ENCODE measurements around the gene AUTS2. TPM values are rescaled to one million over a fixed set of nuclear protein-coding genes. Genes with fewer than 3 reads are reported as not detected.

Gene AUTS2
- total RNA-seq, 1 experiment from 2014 or later: 50.0 TPM

DNA sequence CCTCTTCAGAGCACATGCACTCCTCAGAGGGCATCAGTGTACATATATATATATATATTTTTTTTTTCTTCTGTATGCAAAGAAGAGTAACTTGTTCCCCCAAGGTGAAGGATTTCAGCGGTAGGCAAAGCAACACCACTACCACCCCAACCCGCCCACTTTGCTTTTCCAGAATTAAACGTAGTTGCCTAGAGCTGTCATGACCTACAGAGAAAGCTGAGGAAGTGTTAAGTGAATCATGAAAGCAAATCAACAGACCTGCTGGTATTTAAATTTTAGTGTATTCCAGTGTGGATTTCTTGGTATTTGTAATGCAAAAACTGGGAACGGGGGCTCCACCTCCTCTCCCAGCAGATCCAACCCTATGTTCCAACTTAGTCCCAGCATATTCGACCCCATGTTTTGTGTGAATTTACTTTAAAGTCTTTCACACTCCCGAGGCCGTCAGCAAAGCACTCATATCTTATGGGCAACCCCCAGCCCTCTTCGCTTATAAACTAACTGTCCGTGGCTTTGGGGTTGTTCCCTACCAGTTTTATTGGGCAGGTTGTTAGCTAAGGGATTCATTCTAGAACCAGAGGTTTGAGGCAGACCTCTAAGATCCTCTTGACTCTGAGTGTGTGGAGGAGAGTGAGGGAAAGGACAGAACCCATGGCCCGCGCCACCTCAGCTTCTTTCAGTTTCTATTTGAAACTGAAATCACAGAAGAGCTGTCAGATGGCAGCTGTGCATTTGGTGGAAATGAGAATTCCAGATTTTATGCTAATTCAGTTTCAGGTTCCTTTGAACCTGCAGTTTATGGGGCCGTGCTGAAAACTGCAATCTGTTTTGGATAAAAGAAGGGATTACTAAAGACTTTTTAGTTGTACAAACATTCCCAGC lies 1083.4 kb downstream of the AUTS2 start (continued):
- TF ChIP-seq, protein P1, sequence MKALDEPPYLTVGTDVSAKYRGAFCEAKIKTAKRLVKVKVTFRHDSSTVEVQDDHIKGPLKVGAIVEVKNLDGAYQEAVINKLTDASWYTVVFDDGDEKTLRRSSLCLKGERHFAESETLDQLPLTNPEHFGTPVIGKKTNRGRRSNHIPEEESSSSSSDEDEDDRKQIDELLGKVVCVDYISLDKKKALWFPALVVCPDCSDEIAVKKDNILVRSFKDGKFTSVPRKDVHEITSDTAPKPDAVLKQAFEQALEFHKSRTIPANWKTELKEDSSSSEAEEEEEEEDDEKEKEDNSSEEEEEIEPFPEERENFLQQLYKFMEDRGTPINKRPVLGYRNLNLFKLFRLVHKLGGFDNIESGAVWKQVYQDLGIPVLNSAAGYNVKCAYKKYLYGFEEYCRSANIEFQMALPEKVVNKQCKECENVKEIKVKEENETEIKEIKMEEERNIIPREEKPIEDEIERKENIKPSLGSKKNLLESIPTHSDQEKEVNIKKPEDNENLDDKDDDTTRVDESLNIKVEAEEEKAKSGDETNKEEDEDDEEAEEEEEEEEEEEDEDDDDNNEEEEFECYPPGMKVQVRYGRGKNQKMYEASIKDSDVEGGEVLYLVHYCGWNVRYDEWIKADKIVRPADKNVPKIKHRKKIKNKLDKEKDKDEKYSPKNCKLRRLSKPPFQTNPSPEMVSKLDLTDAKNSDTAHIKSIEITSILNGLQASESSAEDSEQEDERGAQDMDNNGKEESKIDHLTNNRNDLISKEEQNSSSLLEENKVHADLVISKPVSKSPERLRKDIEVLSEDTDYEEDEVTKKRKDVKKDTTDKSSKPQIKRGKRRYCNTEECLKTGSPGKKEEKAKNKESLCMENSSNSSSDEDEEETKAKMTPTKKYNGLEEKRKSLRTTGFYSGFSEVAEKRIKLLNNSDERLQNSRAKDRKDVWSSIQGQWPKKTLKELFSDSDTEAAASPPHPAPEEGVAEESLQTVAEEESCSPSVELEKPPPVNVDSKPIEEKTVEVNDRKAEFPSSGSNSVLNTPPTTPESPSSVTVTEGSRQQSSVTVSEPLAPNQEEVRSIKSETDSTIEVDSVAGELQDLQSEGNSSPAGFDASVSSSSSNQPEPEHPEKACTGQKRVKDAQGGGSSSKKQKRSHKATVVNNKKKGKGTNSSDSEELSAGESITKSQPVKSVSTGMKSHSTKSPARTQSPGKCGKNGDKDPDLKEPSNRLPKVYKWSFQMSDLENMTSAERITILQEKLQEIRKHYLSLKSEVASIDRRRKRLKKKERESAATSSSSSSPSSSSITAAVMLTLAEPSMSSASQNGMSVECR (CRISPR knock-in tag; IDR thresholded peaks at IDR 0.05; ENCODE audit: borderline replicate concordance): no peak

- H3K4me3 Mint-ChIP-seq: no peak overlapping the region
- no peak overlapping the region for H3K27ac Mint-ChIP-seq
- TF ChIP-seq KAT7 (CRISPR knock-in tag; IDR thresholded peaks at IDR 0.05; ENCODE audit: borderline replicate concordance) (no peak), ATF2 (CRISPR knock-in tag; IDR thresholded peaks at IDR 0.05; ENCODE audit: borderline replicate concordance, low read depth) (no peak), ZBTB21 (CRISPR knock-in tag; IDR thresholded peaks at IDR 0.05; ENCODE audit: borderline replicate concordance) (no peak), PRDM15 (CRISPR knock-in tag; IDR thresholded peaks at IDR 0.05) (no peak), E2F1 (CRISPR knock-in tag; IDR thresholded peaks at IDR 0.05) (no peak), ZNF423 (CRISPR knock-in tag; IDR thresholded peaks at IDR 0.05) (no peak)
- TF ChIP-seq, protein P2, sequence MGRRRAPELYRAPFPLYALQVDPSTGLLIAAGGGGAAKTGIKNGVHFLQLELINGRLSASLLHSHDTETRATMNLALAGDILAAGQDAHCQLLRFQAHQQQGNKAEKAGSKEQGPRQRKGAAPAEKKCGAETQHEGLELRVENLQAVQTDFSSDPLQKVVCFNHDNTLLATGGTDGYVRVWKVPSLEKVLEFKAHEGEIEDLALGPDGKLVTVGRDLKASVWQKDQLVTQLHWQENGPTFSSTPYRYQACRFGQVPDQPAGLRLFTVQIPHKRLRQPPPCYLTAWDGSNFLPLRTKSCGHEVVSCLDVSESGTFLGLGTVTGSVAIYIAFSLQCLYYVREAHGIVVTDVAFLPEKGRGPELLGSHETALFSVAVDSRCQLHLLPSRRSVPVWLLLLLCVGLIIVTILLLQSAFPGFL (CRISPR knock-in tag; IDR thresholded peaks at IDR 0.05; ENCODE audit: borderline replicate concordance): no peak
- ChIA-PET CTCF (no interaction called here), POLR2A (no interaction called here)
- no peak for ATAC-seq
- H3K9me3 Mint-ChIP-seq: no peaks in the 10 kb centered on the region
- peaks cover 27% of the 10 kb centered on the region for H3K4me1 Mint-ChIP-seq
- no peak for DNase-seq (ENCODE audit: low spot score)
- peaks cover 77% of the 10 kb centered on the region for H3K27me3 Mint-ChIP-seq (ENCODE audit: low read depth)
- H3K36me3 Mint-ChIP-seq: no peaks in the 10 kb centered on the region
These were observed 1085.9 kb downstream of the AUTS2 start for GRCh38 chr7:70684173-70684572.

DNA sequence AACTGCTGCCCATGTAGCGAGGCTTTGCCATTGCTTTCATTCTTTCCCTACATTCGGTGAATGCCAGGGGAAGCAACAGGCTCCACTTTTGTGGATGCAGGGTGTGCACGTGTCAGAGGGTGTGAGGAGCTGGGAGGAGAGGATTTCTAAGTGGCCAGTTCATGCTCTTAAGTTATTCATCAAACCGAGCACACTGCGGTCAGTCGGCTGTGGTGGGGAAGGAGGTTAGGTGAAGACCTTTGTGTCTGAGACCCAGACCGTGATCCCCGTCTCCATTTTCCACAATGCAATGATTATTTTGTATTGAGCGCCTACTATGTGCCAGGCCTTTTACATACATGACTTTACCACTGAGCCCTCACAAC lies 1095.0 kb downstream of the AUTS2 start:
- POLR2A ChIA-PET: interaction anchor here (1.2 to 1.9 kb wide), 2 partner anchors 98 to 111 kb away, joined by 3 to 6 read pairs; no protein-coding TSS in a partner anchor
- ATAC-seq (peak; percentile 5; the same call in 1 of the 2 replicates), DNase-seq (ENCODE audit: low spot score) (no peak)
- peaks cover 50% of the 10 kb centered on the region for H3K27me3 Mint-ChIP-seq (ENCODE audit: low read depth)
- CTCF ChIA-PET: interaction anchor here (1.4 to 1.6 kb wide), 2 partner anchors 108 to 110 kb away, joined by 4 to 7 read pairs; no protein-coding TSS in a partner anchor
- H3K36me3 Mint-ChIP-seq: no peaks in the 10 kb centered on the region
- H3K4me3 Mint-ChIP-seq: peak overlapping the region; percentile 61
- H3K9me3 Mint-ChIP-seq: no peaks in the 10 kb centered on the region
- peaks cover 6% of the 10 kb centered on the region for H3K4me1 Mint-ChIP-seq
- no peak for TF ChIP-seq ZNF423 (CRISPR knock-in tag; IDR thresholded peaks at IDR 0.05)
- TF ChIP-seq, protein P3, sequence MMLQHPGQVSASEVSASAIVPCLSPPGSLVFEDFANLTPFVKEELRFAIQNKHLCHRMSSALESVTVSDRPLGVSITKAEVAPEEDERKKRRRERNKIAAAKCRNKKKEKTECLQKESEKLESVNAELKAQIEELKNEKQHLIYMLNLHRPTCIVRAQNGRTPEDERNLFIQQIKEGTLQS (CRISPR knock-in tag; conservative IDR thresholded peaks at IDR 0.05): no peak
- TF ChIP-seq, protein P4, sequence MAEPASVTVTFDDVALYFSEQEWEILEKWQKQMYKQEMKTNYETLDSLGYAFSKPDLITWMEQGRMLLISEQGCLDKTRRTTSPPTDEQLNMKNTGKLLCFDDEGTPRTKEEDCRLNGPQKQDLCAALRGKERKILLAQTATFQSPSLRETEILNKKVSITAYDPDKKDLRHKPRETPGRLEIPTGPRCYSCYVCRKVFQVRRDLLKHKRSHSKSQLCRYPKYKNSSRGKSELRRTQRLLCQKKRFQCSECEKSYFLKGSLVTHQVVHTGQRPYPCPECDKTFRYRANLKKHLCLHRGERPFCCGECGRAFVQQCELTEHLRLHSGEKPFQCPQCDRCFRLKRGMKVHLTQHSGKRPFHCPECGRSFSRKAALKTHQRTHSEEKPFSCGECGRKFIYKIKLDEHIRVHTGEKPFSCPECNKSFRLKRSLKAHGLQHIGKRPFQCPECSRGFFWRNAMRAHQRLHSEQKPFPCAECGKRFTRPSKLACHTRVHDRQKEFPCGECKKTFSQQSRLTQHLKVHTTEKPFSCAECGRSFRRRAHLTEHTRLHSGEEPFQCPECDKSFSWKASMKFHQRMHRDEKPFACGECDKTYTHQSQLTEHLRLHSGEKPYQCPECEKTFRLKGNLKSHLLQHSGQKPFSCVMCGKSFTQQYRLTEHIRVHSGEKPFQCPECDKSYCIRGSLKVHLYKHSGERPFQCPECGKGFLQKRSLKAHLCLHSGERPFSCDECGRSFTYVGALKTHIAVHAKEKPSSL (CRISPR knock-in tag; conservative IDR thresholded peaks at IDR 0.05): no peak
- no peak for TF ChIP-seq SMAD3 (CRISPR knock-in tag; IDR thresholded peaks at IDR 0.05; ENCODE audit: borderline replicate concordance)
- H3K27ac Mint-ChIP-seq: no peak overlapping the region
